Hepatocyte (in vitro differentiated cells): ENCODE measurements around the gene RAB3C. TPM values are rescaled to one million over a fixed set of nuclear protein-coding genes. Genes with fewer than 3 reads are reported as not detected.

Experiments used
- DNase-seq: peaks from one replicate; pipeline ENCODE4 v3.0.0-alpha.2; 2016; ENCODE audit warnings: low spot score
- H2AFZ ChIP-seq: fragments of 200-600 bp; sonication (generic); 2 replicates; pipeline ENCODE4 v1.6.0; 2016; ENCODE audit warnings: antibody characterized with exemption, mild to moderate bottlenecking
- H3K27ac ChIP-seq: fragments of 200-600 bp; sonication (generic); 2 replicates; pipeline ENCODE4 v1.5.1; 2016; ENCODE audit warnings: mild to moderate bottlenecking
- H3K27me3 ChIP-seq: fragments of 200-600 bp; sonication (generic); 2 replicates; pipeline ENCODE4 v1.6.1; 2016
- H3K36me3 ChIP-seq: fragments of 200-600 bp; sonication (generic); replicated peaks from 2 replicates; pipeline ENCODE4 v1.5.1; 2016; ENCODE audit warnings: low read depth; ENCODE audit not compliant: insufficient read depth
- H3K4me1 ChIP-seq: fragments of 200-600 bp; sonication (generic); 2 replicates; pipeline ENCODE4 v1.5.1; 2016; ENCODE audit warnings: mild to moderate bottlenecking, moderate library complexity; ENCODE audit not compliant: insufficient read depth
- H3K4me2 ChIP-seq: fragments of 200-600 bp; sonication (generic); 2 replicates; pipeline ENCODE4 v1.6.0; 2016
- H3K4me3 ChIP-seq: fragments of 200-600 bp; sonication (generic); 2 replicates; pipeline ENCODE4 v1.5.1; 2016; ENCODE audit warnings: mild to moderate bottlenecking
- H3K79me2 ChIP-seq: fragments of 200-600 bp; sonication (generic); 2 replicates; pipeline ENCODE4 v1.6.0; 2017; ENCODE audit warnings: mild to moderate bottlenecking
- H3K9me2 ChIP-seq: fragments of 200-600 bp; sonication (generic); replicated peaks from 2 replicates; pipeline ENCODE4 v1.6.0; 2017; ENCODE audit warnings: mild to moderate bottlenecking; ENCODE audit not compliant: insufficient read depth
- H3K9me3 ChIP-seq: fragments of 200-600 bp; sonication (generic); 2 replicates; pipeline ENCODE4 v1.5.1; 2016; ENCODE audit warnings: low read depth, mild to moderate bottlenecking
- H4K20me1 ChIP-seq: fragments of 200-600 bp; sonication (generic); 2 replicates; pipeline ENCODE4 v1.6.0; 2016; ENCODE audit warnings: mild to moderate bottlenecking; ENCODE audit not compliant: insufficient read depth, poor library complexity, severe bottlenecking
- CTCF ChIP-seq: fragments of 200-600 bp; sonication (generic); IDR thresholded peaks from 2 replicates; pipeline ENCODE4 v1.5.1; 2016; ENCODE audit warnings: antibody characterized with exemption, mild to moderate bottlenecking; ENCODE audit not compliant: poor library complexity
- EZH2 ChIP-seq: fragments of 200-600 bp; sonication (generic); IDR thresholded peaks from 2 replicates; pipeline ENCODE4 v1.6.1; 2016; ENCODE audit warnings: antibody characterized with exemption, mild to moderate bottlenecking, borderline replicate concordance
- EZH2phosphoT487 ChIP-seq: fragments of 200-600 bp; sonication (generic); IDR thresholded peaks from one replicate; pipeline ENCODE4 v1.6.1; 2018; ENCODE audit warnings: antibody characterized with exemption, mild to moderate bottlenecking, low read depth, moderate library complexity; ENCODE audit not compliant: unreplicated experiment, severe bottlenecking
- WGBS: methylation state at CpG from one replicate; pipeline ENCODE4 v1.1.6; 2016; ENCODE audit warnings: low lambda C conversion rate; ENCODE audit errors: missing lambda C conversion rate; 5-methylcytosine and 5-hydroxymethylcytosine counted together
- polyA plus RNA-seq: library from polyadenylated mRNA; unstranded; fragments of >200 nt; fragmentation: Nextera tagmentation; extraction: Ambion mirVana; gene quantifications from 2 replicates; pipeline ENCODE4 v1.2.1, GENCODE V29; 2016
- total RNA-seq: library from RNA; depleted of rRNA; stranded (reverse); fragments of >200 nt; gene quantifications from 2 replicates; pipeline ENCODE4 v1.2.3, GENCODE V29; 2014

RAB3C gene
- total and polyA plus RNA-seq, 2 experiments from 2014 or later = 5.2 to 6.4 TPM

- no peaks in the 10 kb centered on the region for H3K79me2 ChIP-seq
- H3K4me3 ChIP-seq = no peak overlapping the region
- DNase-seq = no peak
- H3K4me1 ChIP-seq = no peaks in the 10 kb centered on the region
- H3K9me3 ChIP-seq = no peaks in the 10 kb centered on the region
- no peaks in the 10 kb centered on the region for H4K20me1 ChIP-seq
- no peak for TF ChIP-seq EZH2
- TF ChIP-seq EZH2phosphoT487 = no peak
- TF ChIP-seq CTCF = no peak
- H3K36me3 ChIP-seq = no peaks in the 10 kb centered on the region
- no peaks in the 10 kb centered on the region for H3K9me2 ChIP-seq
- no peak overlapping the region for H3K4me2 ChIP-seq
- H2AFZ ChIP-seq = no peak overlapping the region
- H3K27ac ChIP-seq = no peak overlapping the region
- 52% methylated on average over 1 of the region's 1 CpG for WGBS
- no peaks in the 10 kb centered on the region for H3K27me3 ChIP-seq
Observed at GRCh38 chr5:58544195-58544594, 38.7 kb upstream of the RAB3C start.

GRCh38 chr5:58544926-58545325, 37.9 kb upstream of the RAB3C start:
- no peak for DNase-seq

GRCh38 chr5:58545912-58546311, 37.0 kb upstream of the RAB3C start:
- Histone ChIP-seq H3K9me3 (no peaks in the 10 kb centered on the region), H3K36me3 (no peaks in the 10 kb centered on the region), H3K27me3 (no peaks in the 10 kb centered on the region), H3K4me2 (no peak overlapping the region), H3K9me2 (no peaks in the 10 kb centered on the region), H4K20me1 (no peaks in the 10 kb centered on the region), H3K4me3 (no peak overlapping the region), H3K27ac (no peak overlapping the region), H3K79me2 (no peaks in the 10 kb centered on the region), H3K4me1 (no peaks in the 10 kb centered on the region), H2AFZ (no peak overlapping the region)
- DNase-seq = no peak
- no peak for TF ChIP-seq EZH2
- no peak for TF ChIP-seq EZH2phosphoT487
- TF ChIP-seq CTCF = no peak

More at GRCh38 chr5:58544926-58545325, 37.9 kb upstream of the RAB3C start:
- Histone ChIP-seq H3K9me3 (no peaks in the 10 kb centered on the region), H2AFZ (no peak overlapping the region), H3K4me2 (no peak overlapping the region), H3K4me1 (no peaks in the 10 kb centered on the region), H3K27ac (no peak overlapping the region), H3K4me3 (no peak overlapping the region), H3K79me2 (no peaks in the 10 kb centered on the region), H4K20me1 (no peaks in the 10 kb centered on the region), H3K36me3 (no peaks in the 10 kb centered on the region), H3K9me2 (no peaks in the 10 kb centered on the region), H3K27me3 (no peaks in the 10 kb centered on the region)
- 84% methylated on average over 2 of the region's 2 CpGs for WGBS
- no peak for TF ChIP-seq EZH2
- TF ChIP-seq EZH2phosphoT487 = no peak
- TF ChIP-seq CTCF = no peak

- no peak for DNase-seq
Observed at GRCh38 chr5:58548068-58548467, 34.8 kb upstream of the RAB3C start.

More at GRCh38 chr5:58548068-58548467, 34.8 kb upstream of the RAB3C start:
- Histone ChIP-seq H4K20me1 (no peaks in the 10 kb centered on the region), H3K36me3 (no peaks in the 10 kb centered on the region), H2AFZ (no peak overlapping the region), H3K4me2 (no peak overlapping the region), H3K4me3 (no peak overlapping the region), H3K27me3 (no peaks in the 10 kb centered on the region), H3K9me3 (no peaks in the 10 kb centered on the region), H3K27ac (no peak overlapping the region), H3K79me2 (no peaks in the 10 kb centered on the region), H3K9me2 (no peaks in the 10 kb centered on the region), H3K4me1 (no peaks in the 10 kb centered on the region)
- TF ChIP-seq CTCF (no peak), EZH2phosphoT487 (no peak), EZH2 (no peak)
- WGBS = 50% methylated on average over 2 of the region's 2 CpGs
